SW 1271 (cell line): Measurements from ENCODE around the gene GALNT12.

Source experiments
- DNase-seq, 2 experiments: peaks; one replicate each; lab custom pipeline; 2025; lab: John Stamatoyannopoulos, UW

GALNT12 gene, protein sequence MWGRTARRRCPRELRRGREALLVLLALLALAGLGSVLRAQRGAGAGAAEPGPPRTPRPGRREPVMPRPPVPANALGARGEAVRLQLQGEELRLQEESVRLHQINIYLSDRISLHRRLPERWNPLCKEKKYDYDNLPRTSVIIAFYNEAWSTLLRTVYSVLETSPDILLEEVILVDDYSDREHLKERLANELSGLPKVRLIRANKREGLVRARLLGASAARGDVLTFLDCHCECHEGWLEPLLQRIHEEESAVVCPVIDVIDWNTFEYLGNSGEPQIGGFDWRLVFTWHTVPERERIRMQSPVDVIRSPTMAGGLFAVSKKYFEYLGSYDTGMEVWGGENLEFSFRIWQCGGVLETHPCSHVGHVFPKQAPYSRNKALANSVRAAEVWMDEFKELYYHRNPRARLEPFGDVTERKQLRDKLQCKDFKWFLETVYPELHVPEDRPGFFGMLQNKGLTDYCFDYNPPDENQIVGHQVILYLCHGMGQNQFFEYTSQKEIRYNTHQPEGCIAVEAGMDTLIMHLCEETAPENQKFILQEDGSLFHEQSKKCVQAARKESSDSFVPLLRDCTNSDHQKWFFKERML

DNA sequence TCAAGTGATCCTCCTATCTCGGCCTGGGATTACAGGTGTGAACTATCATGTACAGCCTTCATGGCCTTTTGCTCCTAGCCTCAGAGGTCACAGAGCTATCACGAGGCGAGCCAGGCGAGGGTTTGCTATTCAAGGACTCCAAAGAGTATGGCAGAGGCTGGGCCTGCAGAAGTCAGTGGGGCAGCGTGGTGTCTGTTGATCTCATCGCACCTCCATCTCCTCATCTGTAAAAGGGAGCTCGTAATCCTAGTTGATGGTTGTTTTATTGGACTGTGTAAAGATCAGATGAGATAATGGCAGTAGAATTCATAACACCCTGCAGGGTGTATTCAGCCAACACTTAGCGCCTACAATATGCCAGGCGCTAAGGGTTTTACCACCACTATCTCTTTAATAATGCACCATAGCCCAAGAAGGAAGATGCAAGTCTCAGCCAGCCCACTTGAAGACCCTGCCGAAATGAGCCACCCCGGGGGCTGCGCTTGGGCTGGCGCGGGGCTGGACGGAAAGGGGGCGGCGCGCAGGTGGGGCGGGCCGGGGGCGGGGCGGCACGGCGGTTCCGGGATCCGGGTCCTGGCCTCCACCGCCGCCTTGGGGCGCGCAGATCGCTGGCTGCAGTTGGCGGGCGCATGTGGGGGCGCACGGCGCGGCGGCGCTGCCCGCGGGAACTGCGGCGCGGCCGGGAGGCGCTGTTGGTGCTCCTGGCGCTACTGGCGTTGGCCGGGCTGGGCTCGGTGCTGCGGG, at the start of gene GALNT12:
GALNT12 (plus strand) TSS at position 601 of the 744 bp plus-strand sequence; CDS start at position 630, 29 bp downstream.
- DNase-seq = peak in 1 of 2 experiments; percentile 39

DNA sequence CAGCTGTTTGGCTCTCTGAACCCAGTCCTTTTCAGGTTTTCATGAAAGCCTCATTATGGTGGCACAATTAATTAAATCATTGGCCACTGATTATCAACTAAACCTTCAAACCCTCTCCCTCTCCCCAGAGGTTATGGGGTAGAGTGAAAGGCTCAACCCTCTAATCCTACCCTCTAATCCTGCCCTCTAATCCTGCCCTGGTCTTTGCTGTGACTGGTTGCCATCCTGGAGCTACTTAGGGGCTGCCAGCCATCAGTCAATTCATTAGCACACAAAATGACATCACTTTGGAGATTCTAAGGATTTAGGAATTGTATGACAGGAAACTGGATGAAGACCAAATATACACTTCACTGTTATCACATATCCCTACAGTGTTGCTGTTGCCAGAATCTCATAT, 47.2 kb upstream of the GALNT12 start:
- no peak for DNase-seq

DNA sequence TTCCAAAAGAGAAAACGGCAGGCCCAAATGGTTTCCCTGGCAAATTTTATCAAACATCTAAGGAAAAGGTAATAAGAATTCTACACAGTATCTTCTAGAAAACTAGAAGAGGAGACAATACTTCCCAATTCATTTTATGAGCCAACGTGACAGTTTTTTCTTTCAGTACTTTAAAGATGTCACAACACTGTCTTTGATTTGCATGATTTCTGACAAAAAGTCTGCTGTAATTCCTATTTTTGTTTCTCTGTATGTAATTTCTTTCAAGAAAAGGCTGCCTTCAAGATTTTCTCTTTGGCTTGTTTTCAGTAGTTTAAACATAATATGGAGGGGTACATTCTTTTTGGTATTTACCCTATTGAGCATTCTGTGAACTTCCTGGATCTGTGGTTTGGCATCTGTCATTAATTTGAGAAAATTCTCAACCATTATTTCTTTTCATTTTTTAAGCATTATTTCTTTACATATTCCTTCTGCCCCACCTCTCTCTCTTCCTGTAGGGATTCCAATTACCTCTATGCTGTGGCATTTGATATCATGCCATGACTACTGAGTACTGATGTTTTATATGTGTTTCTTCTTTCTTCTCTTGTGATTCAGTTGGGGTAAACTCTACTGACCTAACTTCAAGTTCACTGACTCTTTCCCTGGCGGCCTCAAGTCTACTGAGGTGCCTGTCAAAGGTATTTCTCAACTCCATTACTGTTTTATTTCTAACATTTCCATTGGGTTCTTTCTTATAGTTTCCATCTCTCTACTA, 43.3 kb upstream of the GALNT12 start:
- DNase-seq = no peak

DNA sequence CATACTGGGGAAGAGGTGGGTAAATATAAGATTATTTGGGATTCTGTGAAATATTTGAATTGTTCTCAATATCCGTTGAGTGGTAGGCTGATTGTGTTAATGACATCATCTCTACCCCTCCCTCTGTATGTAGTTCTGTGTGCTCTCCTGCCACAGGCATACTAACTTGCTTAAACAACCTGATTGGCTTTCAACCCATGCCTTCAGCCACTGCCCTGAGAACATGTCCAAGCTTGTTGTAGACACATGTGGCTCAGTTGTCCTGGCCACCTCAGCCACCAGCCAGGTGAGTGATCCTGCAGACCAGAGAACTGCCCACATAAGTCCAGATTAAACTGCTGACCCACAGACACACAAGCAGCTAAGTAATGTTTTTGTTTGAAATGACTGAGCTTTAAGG, 42.2 kb upstream of the GALNT12 start:
- DNase-seq = no peak

DNA sequence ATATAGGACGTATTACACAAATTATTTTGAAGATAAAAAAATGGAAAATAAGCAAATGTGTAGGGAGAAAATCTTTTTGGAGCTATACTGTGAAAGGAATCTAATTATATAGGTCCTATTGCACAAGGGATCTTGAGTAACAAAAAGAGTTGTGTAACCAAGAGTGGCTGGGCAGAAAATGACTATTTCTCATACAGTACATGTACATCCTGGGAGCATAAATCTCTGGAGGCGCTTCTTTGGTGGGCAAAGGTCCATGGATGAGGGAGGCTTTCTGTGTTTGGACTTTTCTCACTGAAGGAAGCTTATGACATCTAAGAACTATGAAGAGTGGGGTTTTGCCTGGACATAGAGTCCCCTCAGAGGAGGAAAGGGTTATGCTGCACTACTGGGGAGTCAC, 40.9 kb upstream of the GALNT12 start:
- DNase-seq = no peak

DNA sequence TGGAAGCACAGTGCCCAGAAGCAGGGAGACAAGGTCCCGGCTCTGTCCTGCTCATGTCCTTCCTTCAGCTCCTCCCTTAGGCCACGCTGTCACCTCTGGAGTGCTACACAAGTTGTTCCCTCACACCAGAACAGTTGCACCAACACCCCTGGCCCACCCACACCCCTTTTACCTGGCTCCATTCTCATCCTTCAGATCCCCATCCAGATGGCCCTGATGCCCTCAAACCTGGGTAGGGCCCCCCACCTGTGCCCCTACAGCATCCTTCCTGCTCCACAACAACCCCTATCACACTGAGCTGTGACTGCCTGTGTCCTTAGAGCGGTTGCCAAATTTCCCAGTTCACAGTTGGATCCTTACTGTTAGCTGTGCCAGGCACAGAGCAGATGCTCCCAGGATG, 40.3 kb upstream of the GALNT12 start:
- no peak for DNase-seq

DNA sequence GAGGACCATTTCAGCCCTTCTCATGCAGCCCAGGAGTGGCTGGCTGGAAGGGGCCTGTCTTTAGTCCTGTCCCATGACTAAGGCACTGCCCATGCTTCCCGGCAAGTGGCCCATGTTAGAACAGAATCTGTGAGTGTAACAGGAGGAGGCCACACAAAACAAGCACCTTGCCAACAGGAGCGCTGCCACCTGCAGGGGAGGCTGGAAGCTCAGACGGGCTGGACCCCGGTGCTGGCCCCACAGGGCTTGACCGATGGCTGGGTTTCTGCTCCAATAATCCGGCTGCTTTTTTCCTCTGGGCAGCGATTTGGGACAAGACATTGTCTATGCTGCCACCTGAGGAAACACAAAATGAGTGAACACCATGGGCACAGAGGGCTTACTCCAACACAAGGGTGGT, 39.6 kb upstream of the GALNT12 start:
- no peak for DNase-seq

DNA sequence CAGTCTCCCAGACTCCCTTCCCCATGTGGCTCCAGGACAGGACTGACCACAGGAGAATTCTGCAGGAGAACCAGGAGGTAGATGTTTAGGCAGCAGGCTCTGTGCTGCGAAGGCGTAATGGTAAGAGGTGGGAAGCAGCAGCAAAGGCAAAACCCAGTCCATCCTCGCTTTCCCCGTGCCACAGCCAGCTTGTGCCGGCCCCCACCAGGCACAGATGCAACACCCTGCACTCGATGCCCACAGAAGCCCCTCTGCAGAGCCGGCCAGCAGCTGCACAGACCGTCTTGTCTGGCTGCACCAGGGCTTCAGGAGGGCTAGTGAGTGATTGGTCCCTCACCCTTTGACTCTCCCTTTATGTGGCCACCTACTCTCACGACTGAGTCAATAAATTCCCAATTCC, 39.1 kb upstream of the GALNT12 start:
- no peak for DNase-seq

DNA sequence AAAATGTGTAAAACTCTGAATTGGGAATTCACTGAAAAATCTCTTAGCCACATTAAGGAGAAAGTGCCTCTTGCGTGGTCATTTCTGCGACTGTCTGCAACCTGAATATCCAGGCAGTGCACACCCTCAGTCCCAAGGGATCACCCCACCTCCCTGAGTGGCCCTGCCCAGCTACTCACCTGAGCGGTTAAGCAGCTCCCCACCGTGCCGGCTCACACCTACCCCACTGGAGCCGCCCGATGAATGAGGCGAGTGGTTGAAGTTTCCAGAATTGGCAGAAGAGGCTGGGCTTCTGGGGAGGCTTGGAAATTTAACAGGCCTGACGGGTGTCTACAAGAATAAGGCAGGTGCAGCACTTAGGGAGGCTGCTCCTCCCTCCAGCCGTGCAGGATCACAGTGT, 36.8 kb upstream of the GALNT12 start:
- DNase-seq = no peak

DNA sequence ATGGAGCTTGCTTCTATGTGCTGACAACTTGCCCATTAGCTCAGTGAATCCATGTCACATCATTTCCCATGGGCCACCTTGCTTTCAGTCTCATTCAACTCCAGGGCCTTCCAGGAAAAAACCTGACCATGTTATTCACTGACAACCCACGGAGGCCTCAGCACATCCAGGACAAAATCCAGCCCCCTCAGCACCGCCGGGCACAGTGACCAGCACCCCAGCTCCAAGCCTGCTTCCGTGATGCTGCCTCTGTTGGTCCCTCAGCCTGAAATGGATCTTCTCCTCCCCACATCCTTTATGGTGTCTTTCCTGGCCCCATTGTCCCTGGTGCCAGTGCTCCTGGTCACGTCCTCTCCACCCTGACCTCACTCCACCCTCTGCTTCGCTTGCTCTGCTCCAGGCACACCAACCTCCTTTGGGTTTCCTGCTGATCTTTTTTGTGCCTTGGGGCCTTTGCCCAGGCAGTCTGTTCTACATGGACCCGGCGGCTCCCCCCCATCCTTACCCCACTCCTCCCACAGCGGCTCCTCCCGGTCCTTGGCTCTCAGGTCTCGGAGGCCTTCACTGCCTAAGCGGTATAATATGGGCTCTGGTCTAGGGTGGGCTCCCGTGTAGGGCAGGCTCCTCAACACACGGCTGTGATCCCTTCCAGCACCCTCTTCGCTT, 36.1 kb upstream of the GALNT12 start:
- DNase-seq = no peak

DNA sequence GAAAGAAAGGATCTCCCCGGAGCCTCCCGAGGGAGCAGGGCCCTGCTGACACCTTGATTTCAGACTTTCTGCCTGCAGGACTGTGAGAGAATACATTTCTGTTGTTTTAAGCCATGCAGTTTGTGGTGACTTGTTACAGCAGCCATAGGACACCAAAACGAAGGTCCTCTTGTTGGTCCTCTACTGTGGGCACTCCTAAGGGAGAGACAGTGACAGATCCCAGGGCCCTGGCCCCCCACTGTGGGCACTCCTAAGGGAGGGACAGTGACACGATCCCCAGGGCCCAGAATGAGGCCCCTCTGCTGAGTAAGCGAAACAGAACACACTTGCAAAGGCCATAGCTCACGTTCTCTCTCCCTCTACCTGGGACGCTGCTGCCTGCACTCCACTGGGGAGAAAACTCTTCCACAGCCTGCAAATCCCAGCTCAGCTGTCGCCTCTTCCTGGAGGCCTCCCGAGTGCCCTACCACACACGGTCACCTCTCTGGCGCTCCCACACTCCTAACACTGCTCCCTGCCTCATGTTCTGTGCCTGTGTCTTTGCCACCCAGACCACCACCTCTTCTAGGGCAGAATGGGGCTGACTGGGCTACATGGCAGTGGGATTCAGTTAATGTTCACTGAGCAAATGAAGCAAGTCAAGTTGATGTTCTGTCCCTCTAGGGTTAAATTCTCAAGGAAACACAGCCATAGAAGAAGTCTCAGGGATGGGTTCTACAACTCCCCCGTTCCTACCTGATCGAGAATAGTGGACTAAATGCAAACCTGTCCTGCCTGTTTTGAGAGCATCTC, 34.9 kb upstream of the GALNT12 start:
- DNase-seq = no peak

DNA sequence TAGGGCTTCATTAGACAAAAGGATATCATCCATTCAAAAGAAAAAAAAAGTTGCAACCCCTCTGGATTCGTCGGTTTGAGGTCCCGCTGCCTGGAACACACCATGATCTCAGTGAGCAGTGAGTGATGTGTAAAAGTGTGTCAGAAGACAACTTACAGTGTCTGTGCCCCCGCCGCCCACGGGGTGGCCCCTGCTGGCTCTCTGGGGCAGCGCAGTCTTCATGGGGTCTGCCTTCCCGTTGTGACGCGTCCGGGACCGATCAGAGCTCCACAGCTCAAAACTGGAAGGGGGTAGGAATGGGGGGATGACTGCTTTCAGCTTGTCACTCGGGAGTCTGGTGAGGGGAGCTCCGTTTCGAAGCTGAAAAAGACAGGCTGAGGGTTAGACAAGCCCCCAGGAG, 33.7 kb upstream of the GALNT12 start:
- no peak for DNase-seq

DNA sequence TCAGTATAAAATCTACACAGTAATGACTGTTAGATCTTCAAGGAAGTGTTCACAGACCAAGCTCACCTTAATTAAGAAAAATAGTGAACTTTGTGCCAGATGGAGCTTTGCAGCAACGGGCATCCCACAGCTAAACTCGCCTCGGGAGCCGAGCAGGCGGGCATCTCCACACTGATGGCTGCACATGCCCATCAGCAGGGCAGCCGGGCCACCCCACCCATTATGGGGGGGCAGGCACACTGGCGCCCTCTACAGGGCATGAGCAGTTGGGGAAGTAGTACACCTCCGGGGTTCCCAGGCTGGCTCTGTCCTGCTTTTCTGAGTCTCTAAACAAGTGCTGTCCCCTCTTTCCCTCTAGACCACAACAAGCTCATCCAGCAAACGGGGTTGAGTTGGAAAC, 32.7 kb upstream of the GALNT12 start:
- peak in 1 of 2 experiments; percentile 7 for DNase-seq

DNA sequence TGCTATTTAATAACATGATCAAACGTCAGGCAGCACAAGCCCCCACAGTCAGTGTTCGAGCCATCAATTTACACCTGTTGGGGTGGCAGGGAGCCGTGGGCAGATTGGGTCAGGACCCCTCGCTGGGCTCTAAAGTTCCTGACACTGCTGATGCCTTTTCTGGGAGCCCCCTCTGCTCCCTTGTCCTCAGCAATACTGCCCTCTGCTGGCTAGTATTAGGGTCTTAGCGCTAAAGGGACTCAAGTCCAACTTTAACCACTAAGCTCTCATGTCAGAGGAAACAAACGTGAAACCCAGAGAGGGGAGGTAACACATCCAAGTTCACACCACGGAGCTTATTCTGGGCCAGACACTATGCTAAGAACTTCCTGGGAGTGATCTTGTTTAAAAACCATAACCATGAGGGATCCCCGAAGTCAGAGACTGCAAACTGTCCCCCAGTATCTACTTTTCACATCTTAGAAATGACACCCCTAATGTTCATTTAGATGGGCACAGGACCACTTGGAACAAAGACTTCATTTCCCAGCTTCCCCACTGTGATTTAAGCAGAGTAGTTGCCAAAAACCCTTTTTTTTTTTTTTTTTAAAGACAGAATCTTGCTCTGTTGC, 31.5 kb upstream of the GALNT12 start:
- peak; percentile 41 to 58 for DNase-seq

DNA sequence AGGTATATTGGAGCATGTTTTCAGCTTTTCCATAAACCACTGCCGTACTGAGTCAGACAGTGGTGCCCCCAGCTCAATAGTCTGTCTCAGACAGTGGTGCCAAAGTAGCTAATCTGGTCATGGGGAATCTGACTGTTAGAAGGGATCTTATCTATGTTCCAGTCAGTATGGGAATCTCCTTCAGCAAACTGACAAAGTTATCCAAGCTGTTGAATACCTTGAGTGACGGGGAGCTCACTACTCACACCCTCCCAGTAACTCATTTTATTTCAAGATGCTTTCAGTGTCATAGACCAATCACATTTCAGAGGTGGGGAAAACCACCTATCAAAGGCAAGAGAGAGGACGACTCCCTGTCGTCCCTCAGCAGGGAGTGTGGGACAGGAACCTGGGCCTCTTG, 29.9 kb upstream of the GALNT12 start:
- no peak for DNase-seq

DNA sequence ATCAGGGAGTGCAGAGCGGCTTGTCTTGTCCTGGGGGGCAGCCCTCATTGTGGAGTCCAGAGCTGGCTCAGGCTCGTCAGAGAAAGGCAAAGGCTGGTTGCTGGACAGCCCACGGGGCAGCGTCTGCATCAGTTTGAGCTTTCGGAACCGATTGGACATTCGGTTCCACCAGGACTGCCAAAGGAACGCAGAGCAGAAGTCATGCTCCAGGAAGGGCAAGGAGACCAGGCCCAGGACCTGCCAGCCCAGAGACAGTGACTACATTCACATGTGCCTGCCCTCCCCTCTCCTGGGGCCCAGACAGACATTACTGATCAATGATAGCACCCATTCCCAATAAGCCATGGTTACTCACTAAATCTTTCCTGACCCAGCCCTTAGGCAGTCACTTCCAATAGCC, 29.2 kb upstream of the GALNT12 start:
- no peak for DNase-seq

DNA sequence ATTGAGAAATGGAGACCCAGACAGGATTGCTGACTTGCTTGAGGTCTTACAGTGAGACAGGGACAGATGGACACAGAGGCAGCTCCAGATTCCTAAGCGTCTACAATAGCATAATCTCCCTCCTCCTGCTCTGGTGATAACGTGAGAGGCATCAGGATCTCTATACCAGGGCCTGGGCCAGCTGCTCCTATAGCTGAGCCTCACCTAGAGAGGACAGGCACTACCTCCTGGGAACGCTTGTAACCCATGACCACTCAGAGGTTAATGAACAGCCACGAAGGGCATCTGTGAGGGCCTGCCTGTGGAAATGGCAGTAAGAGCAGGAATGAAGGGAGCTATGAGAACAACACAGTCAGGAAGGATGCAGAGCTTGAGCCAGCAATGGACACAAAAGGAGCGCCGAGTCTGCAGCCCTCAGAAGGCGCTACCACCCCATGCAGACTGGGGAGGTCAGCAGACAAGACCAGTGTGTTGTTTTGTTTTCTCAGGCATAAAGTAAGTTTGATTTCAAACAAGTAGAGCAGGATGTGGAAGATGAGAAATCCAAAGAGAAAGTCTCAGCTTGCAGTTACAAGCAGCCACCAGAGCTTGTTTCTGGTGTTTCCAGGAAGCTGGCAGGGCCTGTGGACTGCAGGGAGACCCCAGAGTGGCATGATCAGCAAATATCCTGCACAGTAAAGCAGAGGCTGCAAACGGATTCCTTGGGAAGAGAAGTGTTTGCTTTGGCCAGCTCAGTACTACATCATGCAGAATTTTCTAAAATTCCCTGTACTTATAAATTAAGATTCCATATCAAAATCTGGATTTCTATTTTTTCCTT, 28.5 kb upstream of the GALNT12 start:
- DNase-seq = no peak

DNA sequence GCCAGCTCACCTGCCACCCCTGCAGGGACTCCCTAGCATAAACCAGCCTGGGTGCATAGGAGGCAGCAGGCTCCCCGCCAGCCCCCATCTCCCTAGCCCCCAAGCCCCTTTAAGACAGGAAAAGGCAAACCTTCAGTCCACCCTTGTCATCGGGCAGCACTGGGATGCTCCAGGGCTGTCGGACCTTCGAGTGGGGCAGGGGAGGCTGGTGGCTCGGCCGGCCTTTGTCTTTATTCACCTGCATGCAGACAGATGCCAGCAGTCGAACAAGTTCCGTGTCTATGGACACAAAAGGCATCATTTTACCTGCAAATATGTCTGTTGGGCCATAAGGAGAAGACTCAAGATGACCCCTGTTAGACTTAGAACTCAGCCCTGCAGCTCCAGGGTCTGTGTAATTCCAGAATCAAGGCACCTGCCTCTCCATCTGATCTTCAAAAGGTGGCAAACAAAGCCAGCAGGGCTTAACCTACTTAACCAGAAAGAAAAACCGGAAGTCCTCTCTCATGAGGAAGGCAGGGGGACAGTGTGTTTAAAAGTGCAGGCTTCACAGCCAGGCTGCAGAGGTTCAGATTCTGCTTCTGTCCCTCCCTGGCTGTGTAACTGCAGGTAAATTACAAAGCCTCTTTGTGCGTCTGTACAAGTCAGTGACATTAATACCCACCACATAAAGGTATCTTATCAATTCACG, 27.3 kb upstream of the GALNT12 start:
- DNase-seq = no peak
